IMR-90 (cell line): ENCODE measurements around the gene TULP3. TPM values are rescaled to one million over a fixed set of nuclear protein-coding genes. Genes with fewer than 3 reads are reported as not detected.

Experiments used
- ATAC-seq: fragments of 200-7000 bp; cut with Tn5 transposase; 2 replicates; pipeline ENCODE4 v1.9.1; 2020; ENCODE audit warnings: low read depth, mild to moderate bottlenecking, moderate library complexity
- BruUV-seq: library from RNA; stranded (reverse); fragments of 400-500 nt; replicated peaks from 2 replicates; lab custom pipeline; 2021; lab: Mats Ljungman, UMichigan
- CTCF ChIA-PET: fragments of 300-600 bp; formaldehyde crosslinking; extraction: SDS; loops from one replicate; lab custom pipeline; 2021; ENCODE audit warnings: antibody characterized with exemption; lab: Yijun Ruan, JAX
- POLR2A ChIA-PET: fragments of 300-600 bp; sonication (Branson Sonifier 250); formaldehyde crosslinking; loops from one replicate; lab custom pipeline; 2022; ENCODE audit warnings: antibody characterized with exemption; ENCODE audit not compliant: unreplicated experiment; lab: Charles Lee
- DNase-seq: peaks from one replicate; pipeline ENCODE4 v3.0.0; 2013
- H2AFZ ChIP-seq: replicated peaks from 2 replicates; pipeline ENCODE3; 2013; ENCODE audit warnings: low read length, mild to moderate bottlenecking; ENCODE audit not compliant: poor library complexity
- H2AK5ac ChIP-seq: 2 replicates; pipeline ENCODE4 v1.6.1; 2013; ENCODE audit warnings: low read depth, low read length, inconsistent platforms
- H2AK9ac ChIP-seq: replicated peaks from 2 replicates; pipeline ENCODE3; 2013; ENCODE audit warnings: mild to moderate bottlenecking, low read depth, low read length, moderate library complexity; ENCODE audit not compliant: poor library complexity
- H2BK120ac ChIP-seq: 2 replicates; pipeline ENCODE4 v1.6.1; 2013; ENCODE audit warnings: low read depth, low read length, inconsistent platforms
- H2BK15ac ChIP-seq: 3 replicates; pipeline ENCODE4 v1.6.1; 2013; ENCODE audit warnings: low read depth, low read length, inconsistent platforms
- H2BK20ac ChIP-seq: 2 replicates; pipeline ENCODE4 v1.6.1; 2013; ENCODE audit warnings: low read depth, mild to moderate bottlenecking, inconsistent platforms, low read length, moderate library complexity
- H2BK5ac ChIP-seq: 2 replicates; pipeline ENCODE4 v1.6.1; 2013; ENCODE audit warnings: mild to moderate bottlenecking, low read depth, low read length, inconsistent platforms; ENCODE audit not compliant: poor library complexity, severe bottlenecking
- H3K14ac ChIP-seq: replicated peaks from 2 replicates; pipeline ENCODE4 v1.6.1; 2013; ENCODE audit warnings: low read depth, low read length, inconsistent platforms
- H3K18ac ChIP-seq: 2 replicates; pipeline ENCODE4 v1.6.1; 2013; ENCODE audit warnings: low read depth, low read length, control low read depth
- H3K23ac ChIP-seq: 2 replicates; pipeline ENCODE4 v1.6.1; 2013; ENCODE audit warnings: low read depth, low read length, inconsistent platforms
- H3K27ac ChIP-seq: 2 replicates; pipeline ENCODE4 v1.5.1; 2013; ENCODE audit warnings: mild to moderate bottlenecking, control low read depth, low read length; ENCODE audit not compliant: insufficient read depth
- H3K27me3 ChIP-seq: 2 replicates; pipeline ENCODE4 v1.6.1; 2013; ENCODE audit warnings: low read length; ENCODE audit not compliant: control insufficient read depth, insufficient read depth
- H3K36me3 ChIP-seq: 2 replicates; pipeline ENCODE4 v1.6.1; 2013; ENCODE audit warnings: low read length, mixed read lengths; ENCODE audit not compliant: control insufficient read depth, insufficient read depth
- H3K4ac ChIP-seq: 2 replicates; pipeline ENCODE4 v1.6.1; 2013; ENCODE audit warnings: low read depth, low read length, inconsistent platforms
- H3K4me1 ChIP-seq: 2 replicates; pipeline ENCODE4 v1.6.1; 2013; ENCODE audit warnings: low read length, mixed read lengths; ENCODE audit not compliant: control insufficient read depth, insufficient read depth
- H3K4me2 ChIP-seq: 2 replicates; pipeline ENCODE4 v1.6.1; 2013; ENCODE audit warnings: low read depth, mild to moderate bottlenecking, control low read depth, low read length, moderate library complexity
- H3K4me3 ChIP-seq: 2 replicates; pipeline ENCODE4 v1.5.1; 2013; ENCODE audit warnings: low read depth, mild to moderate bottlenecking, control low read depth, low read length, moderate library complexity; ENCODE audit not compliant: insufficient read depth
- H3K56ac ChIP-seq: 2 replicates; pipeline ENCODE4 v1.6.1; 2013; ENCODE audit warnings: low read length, inconsistent platforms; ENCODE audit not compliant: insufficient read depth; ENCODE audit errors: extremely low read depth
- H3K79me1 ChIP-seq, 2 experiments: 2 replicates each; pipeline ENCODE4 v1.6.1; 2013; ENCODE audit warnings: low read length in 2 of 2, inconsistent platforms in 1 of 2, low read depth in 1 of 2
- H3K9ac ChIP-seq: 2 replicates; pipeline ENCODE4 v1.6.1; 2013; ENCODE audit warnings: low read depth, low read length, control low read depth
- H3K9me1 ChIP-seq: 2 replicates; pipeline ENCODE4 v1.6.1; 2013; ENCODE audit warnings: low read length, inconsistent platforms; ENCODE audit not compliant: insufficient read depth
- H3K9me3 ChIP-seq: 2 replicates; pipeline ENCODE4 v1.6.1; 2013; ENCODE audit warnings: low read length; ENCODE audit not compliant: control insufficient read depth, insufficient read depth
- H4K20me1 ChIP-seq: 2 replicates; pipeline ENCODE4 v1.6.1; 2013; ENCODE audit warnings: low read length, inconsistent platforms; ENCODE audit not compliant: insufficient read depth
- H4K5ac ChIP-seq: 2 replicates; pipeline ENCODE4 v1.6.1; 2013; ENCODE audit warnings: mild to moderate bottlenecking, low read depth, low read length, control low read depth
- H4K8ac ChIP-seq, 2 experiments: 2 replicates each; pipeline ENCODE4 v1.6.1; 2013; ENCODE audit warnings: low read depth in 2 of 2, low read length in 2 of 2, control low read depth in 1 of 2, inconsistent platforms in 1 of 2
- H4K91ac ChIP-seq: 2 replicates; pipeline ENCODE4 v1.6.1; 2013; ENCODE audit warnings: low read depth, low read length, inconsistent platforms; ENCODE audit not compliant: insufficient read depth
- BHLHE40 ChIP-seq: fragments of 150-350 bp; IDR thresholded peaks from 2 replicates; pipeline ENCODE4 v1.6.1; 2016; ENCODE audit warnings: mild to moderate bottlenecking, low read depth, low read length
- CEBPB ChIP-seq: IDR thresholded peaks from 2 replicates; pipeline ENCODE4 v1.6.1; 2012; ENCODE audit warnings: low read depth, low read length, improper control_type of control experiment
- CHD1 ChIP-seq: IDR thresholded peaks from 2 replicates; pipeline ENCODE4 v1.6.1; 2012; ENCODE audit warnings: low read depth, low read length, improper control_type of control experiment
- FOS ChIP-seq: fragments of 150-350 bp; IDR thresholded peaks from 2 replicates; pipeline ENCODE4 v1.6.1; 2016; ENCODE audit warnings: low read depth, low read length
- MAFK ChIP-seq: IDR thresholded peaks from 2 replicates; pipeline ENCODE4 v1.6.1; 2012; ENCODE audit warnings: low read depth, low read length, improper control_type of control experiment
- MAZ ChIP-seq: IDR thresholded peaks from 2 replicates; pipeline ENCODE4 v1.6.1; 2012; ENCODE audit warnings: low read depth, mild to moderate bottlenecking, low read length, improper control_type of control experiment, moderate library complexity, borderline replicate concordance
- MXI1 ChIP-seq: IDR thresholded peaks from 2 replicates; pipeline ENCODE4 v1.6.1; 2012; ENCODE audit warnings: low read depth, mild to moderate bottlenecking, low read length, moderate library complexity, borderline replicate concordance
- NFE2L2 ChIP-seq: fragments of 150-350 bp; IDR thresholded peaks from 2 replicates; pipeline ENCODE4 v1.6.1; 2016; ENCODE audit warnings: low read depth, mild to moderate bottlenecking, low read length
- POLR2A ChIP-seq: IDR thresholded peaks from 2 replicates; pipeline ENCODE4 v1.6.1; 2012; ENCODE audit warnings: mild to moderate bottlenecking, low read depth, low read length
- RAD21 ChIP-seq: IDR thresholded peaks from 2 replicates; pipeline ENCODE4 v1.6.1; 2012; ENCODE audit warnings: low read length, improper control_type of control experiment
- RCOR1 ChIP-seq: IDR thresholded peaks from 2 replicates; pipeline ENCODE4 v1.6.1; 2012; ENCODE audit warnings: mild to moderate bottlenecking, low read length, improper control_type of control experiment; ENCODE audit not compliant: insufficient replicate concordance
- SMC3 ChIP-seq: fragments of 150-350 bp; IDR thresholded peaks from 2 replicates; pipeline ENCODE4 v1.6.1; 2016; ENCODE audit warnings: low read depth, mild to moderate bottlenecking, antibody characterized with exemption, low read length, moderate library complexity
- WGBS, 2 experiments: methylation state at CpG; one replicate each; pipeline versions ENCODE4 v1.1.5 to v1.1.7; 2013; ENCODE audit warnings: missing lambda C conversion rate in 2 of 2; ENCODE audit not compliant: insufficient read length in 1 of 2; ENCODE audit errors: extremely low coverage in 2 of 2; 5-methylcytosine and 5-hydroxymethylcytosine counted together
- dilution Hi-C: fragments of 300-500 bp; cut with HindIII; formaldehyde crosslinking; loops from one replicate; pipeline ENCODE4 v1.14.3; 2018; ENCODE audit warnings: low sequenced_read_pairs; ENCODE audit not compliant: unreplicated experiment
- in situ Hi-C: fragments of 300-500 bp; cut with MboI; formaldehyde crosslinking; loops from 3 replicates; pipeline ENCODE4 v1.14.3; 2019; ENCODE audit warnings: low sequenced_read_pairs, inconsistent platforms, mixed read lengths
- intact Hi-C: fragments of 100-400 bp; cut with micrococcal nuclease; formaldehyde crosslinking; loops from 2 replicates; pipeline ENCODE4 v1.10.0; 2022
- polyA plus RNA-seq, 3 experiments: library from polyadenylated mRNA; depleted of rRNA; stranded (reverse); fragments of >200 nt; gene quantifications; 2 replicates each; pipeline ENCODE4 v1.2.3, GENCODE V29; 2012; ENCODE audit warnings: low replicate concordance in 1 of 3
- total RNA-seq: library from RNA; depleted of rRNA; stranded (reverse); fragments of >200 nt; gene quantifications from 2 replicates; pipeline ENCODE4 v1.2.3, GENCODE V29; 2012
- TF ChIP-seq, protein P1 (sequence below): conservative IDR thresholded peaks from 2 replicates; pipeline ENCODE4 v1.5.1; 2012; ENCODE audit warnings: mild to moderate bottlenecking, low read depth, low read length, improper control_type of control experiment
- TF ChIP-seq, protein P2 (sequence below): fragments of 150-350 bp; IDR thresholded peaks from 2 replicates; pipeline ENCODE4 v1.6.1; 2017; ENCODE audit warnings: mild to moderate bottlenecking, antibody characterized with exemption, low read length, low read depth

Gene TULP3
- total and polyA plus RNA-seq, 2 of the 4 experiments (the other 2 are of a cell fraction), result 35.2 to 35.5 TPM

DNA sequence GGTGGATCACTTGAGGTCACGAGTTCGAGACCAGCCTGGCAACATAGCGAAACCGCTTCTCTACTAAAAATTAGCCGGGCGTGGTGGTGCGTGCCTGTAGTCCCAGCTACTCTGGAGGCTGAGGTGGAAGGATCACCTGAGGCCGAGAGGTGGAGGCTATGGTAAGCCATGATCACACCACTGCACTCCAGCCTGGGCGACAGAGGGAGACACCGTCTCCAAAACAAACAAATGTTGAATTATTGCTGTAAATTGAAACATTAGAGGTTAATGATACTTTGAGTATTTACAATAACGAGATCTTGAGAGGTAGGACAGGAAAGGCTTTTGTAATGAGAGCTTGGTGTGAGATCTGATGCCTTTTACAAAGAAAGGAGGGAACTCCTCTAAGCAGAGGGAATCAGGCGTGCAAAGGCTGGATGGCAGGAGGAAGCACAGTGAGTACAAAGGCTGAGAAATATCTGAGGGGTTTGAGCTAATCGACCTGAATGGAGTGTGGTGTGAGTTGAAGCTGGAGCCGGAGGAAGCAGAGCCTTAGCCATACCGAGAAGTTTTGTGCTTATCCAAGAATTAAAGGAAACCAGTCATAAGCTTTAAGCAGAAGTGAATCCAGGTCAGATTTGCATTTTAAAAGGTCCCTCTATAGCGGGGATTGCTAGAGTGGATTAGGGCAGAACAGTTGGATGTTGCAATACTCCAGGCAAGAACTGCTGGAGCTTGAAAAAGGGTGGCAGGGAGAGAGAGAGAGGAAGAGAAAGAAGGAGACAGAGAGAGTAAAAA, 12.5 kb upstream of the TULP3 start (continued):
- TF ChIP-seq SMC3 (no peak), POLR2A (no peak), RCOR1 (no peak)

DNA sequence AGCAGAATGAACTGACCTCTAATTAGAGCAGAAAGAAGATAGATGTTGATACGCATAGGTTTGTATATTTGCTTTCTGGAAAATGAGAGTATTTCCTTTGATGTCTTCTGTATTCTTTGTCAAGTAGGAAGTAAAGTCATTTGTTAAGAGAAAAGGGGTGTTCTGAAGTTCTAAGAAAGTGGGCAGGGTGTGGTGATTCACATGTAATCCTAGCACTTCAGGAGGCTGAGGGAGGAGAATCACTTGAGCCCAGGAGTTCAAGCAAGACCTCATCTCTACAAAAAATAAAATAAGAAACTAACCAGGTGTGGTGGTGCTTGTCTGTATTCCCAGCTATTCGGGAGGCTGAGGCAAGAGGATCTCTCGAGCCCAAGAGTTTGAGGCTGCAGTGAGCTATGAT, 10.8 kb upstream of the TULP3 start:
- Histone ChIP-seq H3K9me3 (no peaks in the 10 kb centered on the region), H2BK5ac (no peak overlapping the region), H4K5ac (no peak overlapping the region), H2BK15ac (no peak overlapping the region), H3K27ac (no peak overlapping the region), H2AK5ac (no peak overlapping the region), H2AK9ac (no peak overlapping the region), H2AFZ (no peak overlapping the region), H3K4me1 (peaks cover 6% of the 10 kb centered on the region), H3K56ac (no peak overlapping the region), H3K36me3 (no peaks in the 10 kb centered on the region), H4K20me1 (no peaks in the 10 kb centered on the region; the same call in 1 of the 2 replicates), H3K4me3 (no peak overlapping the region), H3K4ac (no peak overlapping the region), H3K14ac (no peak overlapping the region), H3K9ac (no peak overlapping the region), H2BK120ac (no peak overlapping the region), H3K79me1 (peaks cover 31 to 58% of the 10 kb centered on the region in 2 experiments), H3K23ac (no peak overlapping the region), H3K18ac (no peak overlapping the region), H4K91ac (no peak overlapping the region), H3K4me2 (no peak overlapping the region), H2BK20ac (no peak overlapping the region), H3K27me3 (no peaks in the 10 kb centered on the region), H3K9me1 (peaks cover 9% of the 10 kb centered on the region), H4K8ac (no peak overlapping the region)
- no peak for ATAC-seq
- WGBS, 2 experiments, result 100% methylated on average over 1 of the region's 3 CpGs; no CpG with 5 or more reads in 1 of the 2 experiments
- POLR2A ChIA-PET, result no interaction called here
- no TSS peak for BruUV-seq
- intact Hi-C loops (no loop called here), dilution Hi-C loops (no loop called here), in situ Hi-C loops (no loop called here)
- CTCF ChIA-PET, result no interaction called here
- no peak for DNase-seq
- TF ChIP-seq CEBPB (no peak), SMC3 (no peak), FOS (no peak), NFE2L2 (no peak), RAD21 (no peak), CHD1 (no peak), MAZ (no peak), RCOR1 (no peak), MAFK (no peak), BHLHE40 (no peak), POLR2A (no peak), MXI1 (no peak)
- TF ChIP-seq, protein P1, sequence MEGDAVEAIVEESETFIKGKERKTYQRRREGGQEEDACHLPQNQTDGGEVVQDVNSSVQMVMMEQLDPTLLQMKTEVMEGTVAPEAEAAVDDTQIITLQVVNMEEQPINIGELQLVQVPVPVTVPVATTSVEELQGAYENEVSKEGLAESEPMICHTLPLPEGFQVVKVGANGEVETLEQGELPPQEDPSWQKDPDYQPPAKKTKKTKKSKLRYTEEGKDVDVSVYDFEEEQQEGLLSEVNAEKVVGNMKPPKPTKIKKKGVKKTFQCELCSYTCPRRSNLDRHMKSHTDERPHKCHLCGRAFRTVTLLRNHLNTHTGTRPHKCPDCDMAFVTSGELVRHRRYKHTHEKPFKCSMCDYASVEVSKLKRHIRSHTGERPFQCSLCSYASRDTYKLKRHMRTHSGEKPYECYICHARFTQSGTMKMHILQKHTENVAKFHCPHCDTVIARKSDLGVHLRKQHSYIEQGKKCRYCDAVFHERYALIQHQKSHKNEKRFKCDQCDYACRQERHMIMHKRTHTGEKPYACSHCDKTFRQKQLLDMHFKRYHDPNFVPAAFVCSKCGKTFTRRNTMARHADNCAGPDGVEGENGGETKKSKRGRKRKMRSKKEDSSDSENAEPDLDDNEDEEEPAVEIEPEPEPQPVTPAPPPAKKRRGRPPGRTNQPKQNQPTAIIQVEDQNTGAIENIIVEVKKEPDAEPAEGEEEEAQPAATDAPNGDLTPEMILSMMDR, result no peak
- TF ChIP-seq, protein P2, sequence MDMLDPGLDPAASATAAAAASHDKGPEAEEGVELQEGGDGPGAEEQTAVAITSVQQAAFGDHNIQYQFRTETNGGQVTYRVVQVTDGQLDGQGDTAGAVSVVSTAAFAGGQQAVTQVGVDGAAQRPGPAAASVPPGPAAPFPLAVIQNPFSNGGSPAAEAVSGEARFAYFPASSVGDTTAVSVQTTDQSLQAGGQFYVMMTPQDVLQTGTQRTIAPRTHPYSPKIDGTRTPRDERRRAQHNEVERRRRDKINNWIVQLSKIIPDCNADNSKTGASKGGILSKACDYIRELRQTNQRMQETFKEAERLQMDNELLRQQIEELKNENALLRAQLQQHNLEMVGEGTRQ, result no peak
